GM10248 (cell line): ENCODE measurements around the gene DUSP15.
A peak's percentile ranks its signal among the peaks of the same experiment; 100 is the strongest.

Source experiments
- CTCF ChIA-PET: fragments of 300-600 bp; sonication (Branson Sonifier 250); formaldehyde crosslinking; extraction: SDS; loops from one replicate; lab custom pipeline; 2021; ENCODE audit warnings: antibody characterized with exemption; lab: Yijun Ruan, JAX
- POLR2A ChIA-PET: fragments of 350-650 bp; sonication (Branson Sonifier 250); formaldehyde crosslinking; extraction: SDS; loops from one replicate; lab custom pipeline; 2020; ENCODE audit warnings: antibody characterized with exemption; lab: Yijun Ruan, JAX
- DNase-seq: peaks from one replicate; pipeline ENCODE4 v3.0.0; 2012; ENCODE audit errors: extremely low spot score
- CTCF ChIP-seq: IDR thresholded peaks from 2 replicates; pipeline ENCODE4 v1.5.1; 2012; ENCODE audit warnings: mild to moderate bottlenecking, low read depth; ENCODE audit errors: extremely low read depth, missing control alignments, control extremely low read depth

DUSP15 gene

GRCh38 chr20:31896049-31896448 is 25.7 kb upstream of the DUSP15 start:
- TF ChIP-seq CTCF = no peak
- no peak for DNase-seq
- ChIA-PET POLR2A (no interaction called here), CTCF (interaction anchor here (0.9 to 3.2 kb wide), 10 partner anchors 10 to 214 kb away, joined by 3 to 16 read pairs (median 4); partner anchors contain the start of genes PDRG1 and TM9SF4)

DNA sequence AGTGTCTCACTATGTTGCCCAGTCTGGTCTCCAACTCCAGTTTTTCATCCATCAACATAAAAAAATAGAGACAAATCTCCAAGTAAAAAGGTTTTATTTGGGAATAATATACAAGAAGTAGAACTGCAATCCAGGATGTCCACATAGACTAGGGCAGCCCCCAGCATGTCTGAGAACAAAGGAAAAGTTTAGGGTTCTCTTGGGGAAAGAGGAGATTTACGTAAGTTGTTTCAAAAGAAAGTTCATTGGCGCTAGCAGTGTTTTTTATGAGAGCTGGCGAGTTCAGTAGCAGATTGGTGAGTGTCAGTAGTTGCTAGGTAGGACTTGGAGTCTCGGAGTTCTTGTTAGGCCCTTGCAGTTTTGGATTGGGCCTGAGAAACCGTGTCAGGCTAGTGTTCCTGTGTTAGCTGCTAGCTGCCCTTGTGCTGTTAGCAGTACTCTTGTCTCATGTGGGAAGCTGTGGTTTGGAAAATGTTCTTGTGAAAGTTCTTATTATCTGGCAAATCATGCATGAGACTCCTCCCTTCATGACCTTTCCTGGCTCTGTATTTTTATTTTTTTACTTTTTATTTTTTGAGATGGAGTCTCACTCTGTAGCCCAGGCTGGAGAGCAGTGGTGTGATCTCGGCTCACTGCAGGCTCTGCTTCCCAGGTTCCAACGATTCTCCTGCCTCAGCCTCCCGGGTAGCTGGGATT is 24.8 kb upstream of the DUSP15 start:
- ChIA-PET CTCF (interaction anchor here (0.9 to 3.2 kb wide), 9 partner anchors 9 to 137 kb away, joined by 3 to 16 read pairs (median 5); partner anchors contain the start of gene PDRG1), POLR2A (no interaction called here)
- peak; percentile 84 for DNase-seq
- TF ChIP-seq CTCF = no peak

- DNase-seq = no peak
- CTCF ChIA-PET = interaction anchor here (2.6 kb wide), 1 partner anchor 18 kb away, joined by 8 read pairs; no protein-coding TSS in a partner anchor
- TF ChIP-seq CTCF = no peak
- POLR2A ChIA-PET = no interaction called here
Measured at GRCh38 chr20:31890646-31891045, 20.3 kb upstream of the DUSP15 start.

- ChIA-PET CTCF (no interaction called here), POLR2A (no interaction called here)
- TF ChIP-seq CTCF = no peak
- no peak for DNase-seq
Measured at GRCh38 chr20:31883829-31884228, 13.5 kb upstream of the DUSP15 start.

- no peak for DNase-seq
- ChIA-PET POLR2A (no interaction called here), CTCF (interaction anchor here (1.1 to 2.8 kb wide), 5 partner anchors 11 to 70 kb away, joined by 3 to 9 read pairs (median 5); partner anchors contain the start of genes DUSP15, PDRG1 and TTLL9)
- TF ChIP-seq CTCF = no peak
Measured at GRCh38 chr20:31881945-31882344, 11.6 kb upstream of the DUSP15 start.

DNA sequence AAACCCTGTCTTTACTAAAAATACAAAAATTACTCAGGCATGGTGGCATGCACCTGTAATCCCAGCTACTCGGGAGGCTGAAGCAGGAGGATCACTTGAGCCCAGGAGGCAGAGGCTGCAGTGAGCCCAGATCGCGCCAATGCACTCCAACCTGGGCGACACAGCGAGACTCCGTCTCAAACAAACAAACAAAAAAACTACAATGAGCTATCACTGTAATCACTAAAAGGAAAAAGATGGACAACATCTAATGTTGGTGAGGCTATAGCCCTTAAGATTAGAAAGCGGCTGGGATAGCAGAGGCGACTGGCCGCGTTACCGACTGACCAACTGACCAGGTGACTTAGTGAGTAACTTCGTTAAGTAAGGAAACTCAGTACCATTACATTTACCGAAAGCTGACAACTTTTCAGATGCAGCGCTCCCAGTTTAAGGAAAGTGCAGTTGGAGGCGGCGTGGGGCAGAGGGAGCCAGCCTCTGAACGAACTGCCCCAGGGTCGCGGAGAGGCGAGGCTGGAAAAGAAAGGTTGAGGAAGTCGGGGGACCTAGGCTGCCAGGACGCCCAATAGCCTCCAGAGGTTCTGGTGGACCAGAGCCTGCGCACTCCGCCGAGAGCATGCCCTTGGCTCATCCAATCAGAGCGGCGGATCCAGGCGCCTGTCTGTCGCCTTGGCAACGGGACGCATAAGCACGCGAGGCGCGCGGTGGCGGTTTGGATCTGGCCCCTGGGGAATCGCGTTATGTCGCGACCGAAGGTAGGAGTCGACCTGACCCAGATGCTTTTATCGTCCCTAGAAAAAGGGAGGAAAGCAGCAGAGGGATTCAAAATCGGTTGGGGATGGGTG is 9.0 kb upstream of the DUSP15 start:
- peak; percentile 90 for DNase-seq
- TF ChIP-seq CTCF = no peak
- POLR2A ChIA-PET = no interaction called here
- CTCF ChIA-PET = interaction anchor here (1.2 to 4.1 kb wide), 7 partner anchors 8 to 156 kb away, joined by 3 to 22 read pairs (median 6); partner anchors contain the start of genes DUSP15, PDRG1 and TTLL9
